Stimulated activated CD4-positive, alpha-beta T cell treated with anti-CD3 and anti-CD28 coated beads, Interleukin-2, amount 100 ng/mL, for 24 hours (primary cell): ENCODE results near the gene PRKACB.
"Not testable (repeated sequence)": the region's sequence is repeated elsewhere in the genome, so short reads cannot be mapped to it uniquely, and the experiment has no call there.

Source experiments
- DNase-seq, 2 donors: peaks; one replicate each; pipeline ENCODE4 v3.0.0-alpha.2; 2020

The PRKACB gene

GRCh38 chr1:84224905-84225304 lies 80.8 kb downstream of the PRKACB start:
- no peak for DNase-seq

DNA sequence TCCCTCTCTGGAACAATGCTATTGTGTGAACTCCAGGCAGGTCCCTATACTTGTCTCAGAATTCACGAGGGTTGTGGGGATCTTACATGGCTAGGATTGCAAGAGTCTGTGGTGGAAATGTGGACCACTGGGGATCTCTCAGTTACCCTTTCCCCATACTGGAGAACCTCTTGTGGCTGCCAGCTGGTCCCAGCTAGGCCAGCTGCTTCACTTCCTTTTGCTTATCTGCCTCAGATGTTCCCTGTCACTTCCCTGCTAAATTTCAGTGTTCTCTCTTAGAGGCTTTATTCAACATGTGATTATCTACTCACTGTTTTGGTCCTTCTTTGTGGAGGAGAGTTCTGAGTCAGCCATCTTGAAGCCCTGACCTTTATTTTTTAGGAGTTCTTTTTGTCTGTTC lies 81.6 kb downstream of the PRKACB start:
- no peak for DNase-seq

DNA sequence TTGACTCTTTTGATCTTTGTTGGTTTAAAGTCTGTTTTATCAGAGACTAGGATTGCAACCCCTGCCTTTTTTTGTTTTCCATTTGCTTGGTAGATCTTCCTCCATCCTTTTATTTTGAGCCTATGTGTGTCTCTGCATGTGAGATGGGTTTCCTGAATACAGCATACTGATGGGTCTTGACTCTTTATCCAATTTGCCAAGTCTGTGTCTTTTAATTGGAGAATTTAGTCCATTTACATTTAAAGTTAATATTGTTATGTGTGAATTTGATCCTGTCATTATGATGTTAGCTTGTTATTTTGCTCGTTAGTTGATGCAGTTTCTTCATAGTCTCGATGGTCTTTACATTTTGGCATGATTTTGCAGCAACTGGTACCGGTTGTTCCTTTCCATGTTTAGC lies 88.6 kb downstream of the PRKACB start:
- not testable (repeated sequence) for DNase-seq

- no peak for DNase-seq
Measured at GRCh38 chr1:84236256-84236655, 92.2 kb downstream of the PRKACB start.

DNA sequence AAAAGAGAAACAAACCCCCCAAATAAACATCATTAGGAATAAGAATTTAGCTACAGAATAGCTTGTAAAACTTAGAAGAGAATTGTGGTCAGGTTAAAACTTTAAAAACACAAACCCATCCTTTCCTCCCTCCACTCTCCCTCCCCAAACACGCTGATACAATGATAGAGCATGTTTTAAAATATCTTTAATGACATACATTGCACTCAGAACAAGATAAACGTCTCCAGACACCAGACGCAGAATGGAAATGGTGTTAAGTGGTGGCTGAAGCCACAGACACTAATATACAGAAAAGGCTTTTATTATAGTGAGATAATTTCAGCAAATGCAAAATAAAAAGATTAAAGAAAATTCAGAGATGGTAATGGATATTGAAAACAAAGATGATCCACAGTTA lies 98.6 kb downstream of the PRKACB start:
- DNase-seq, result no peak

DNA sequence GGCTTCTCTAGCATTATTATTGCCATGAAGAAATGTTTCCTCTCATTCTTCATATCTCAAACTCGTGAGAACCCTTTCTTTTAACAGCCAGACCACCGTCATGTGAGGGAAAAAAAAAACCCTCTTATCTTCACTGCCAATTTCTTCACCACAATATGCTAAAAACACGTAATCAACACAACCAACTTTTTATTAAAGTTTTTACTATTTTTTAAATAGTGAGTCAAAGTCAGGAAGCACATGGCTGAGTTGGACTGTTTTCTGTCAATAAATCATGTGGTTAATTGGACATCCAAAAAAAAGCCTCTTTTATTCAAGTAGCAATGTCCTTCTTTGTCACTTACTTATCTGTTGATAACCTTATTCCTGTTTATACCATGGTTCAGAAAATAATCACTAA lies 101.5 kb downstream of the PRKACB start:
- no peak for DNase-seq

- DNase-seq, result no peak
Measured at GRCh38 chr1:84246213-84246612, 102.1 kb downstream of the PRKACB start.

- no peak for DNase-seq
Measured at GRCh38 chr1:84247425-84248220, 103.6 kb downstream of the PRKACB start.

DNA sequence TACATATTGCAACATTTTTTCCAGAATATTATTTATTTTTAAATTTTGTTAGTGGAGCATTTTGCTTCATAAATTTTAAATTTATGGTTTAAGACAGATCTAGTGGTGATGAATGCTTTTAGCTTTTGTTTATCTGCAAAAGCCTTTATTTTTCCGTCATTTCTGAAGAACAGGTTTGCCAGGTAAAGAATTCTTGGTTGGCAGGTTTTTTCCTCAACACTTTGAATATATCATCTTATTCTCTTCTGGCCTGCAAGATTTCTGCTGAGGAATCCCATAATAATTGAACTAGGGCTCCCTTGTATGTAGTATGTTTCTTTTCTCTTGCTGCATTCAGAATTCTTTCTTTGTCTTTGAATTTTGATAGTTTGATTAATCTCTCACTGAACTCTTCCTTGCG lies 106.6 kb downstream of the PRKACB start:
- no peak for DNase-seq

- DNase-seq, result no peak
Measured at GRCh38 chr1:84253036-84253435, 109.0 kb downstream of the PRKACB start.

- no peak for DNase-seq
Measured at GRCh38 chr1:84253891-84254290, 109.8 kb downstream of the PRKACB start.

GRCh38 chr1:84254703-84255238 lies 110.7 kb downstream of the PRKACB start:
- DNase-seq, result no peak

GRCh38 chr1:84255582-84255981 lies 111.5 kb downstream of the PRKACB start:
- no peak for DNase-seq

DNA sequence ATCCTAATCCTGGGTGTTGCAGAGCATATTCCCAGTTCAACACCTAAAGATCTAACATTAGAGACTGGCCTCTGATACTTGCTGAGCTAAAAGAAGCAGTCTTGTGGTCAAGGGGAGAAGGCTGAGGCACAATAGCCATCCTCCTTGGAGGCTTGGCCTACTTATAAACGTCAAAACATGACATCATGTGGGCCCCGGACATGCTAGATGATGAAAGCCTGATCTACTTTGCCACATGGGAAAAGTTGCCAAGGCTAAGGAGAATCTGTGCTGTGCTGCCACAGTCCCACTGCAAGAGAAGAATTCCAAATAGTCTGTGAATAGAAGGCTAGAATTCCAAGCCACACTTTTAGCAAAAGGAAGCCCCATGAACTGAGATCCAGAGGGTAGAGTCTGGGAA lies 113.5 kb downstream of the PRKACB start:
- no peak for DNase-seq

- DNase-seq, result no peak
Measured at GRCh38 chr1:84259376-84259775, 115.3 kb downstream of the PRKACB start.

DNA sequence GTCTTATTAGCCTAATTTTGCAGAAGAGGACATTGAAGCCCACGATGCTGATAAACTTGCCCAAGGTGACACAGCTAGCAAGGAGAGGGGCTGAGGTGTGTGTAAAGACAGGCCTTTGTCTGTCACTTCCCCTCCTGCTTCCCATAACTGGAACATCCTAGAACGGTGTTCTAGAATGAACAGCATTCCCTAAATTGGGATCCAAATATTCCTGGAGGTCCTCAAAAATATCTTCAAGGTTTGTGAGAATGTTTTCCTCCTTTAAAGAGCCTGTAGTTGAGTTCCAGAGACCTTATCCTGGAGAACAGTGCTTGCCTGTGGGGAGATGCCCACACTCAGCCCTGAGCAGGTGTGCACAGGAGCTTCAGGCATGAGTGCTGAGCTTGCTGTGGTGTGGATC lies 115.9 kb downstream of the PRKACB start:
- no peak for DNase-seq

- no peak for DNase-seq
Measured at GRCh38 chr1:84260852-84261518, 116.9 kb downstream of the PRKACB start.

DNA sequence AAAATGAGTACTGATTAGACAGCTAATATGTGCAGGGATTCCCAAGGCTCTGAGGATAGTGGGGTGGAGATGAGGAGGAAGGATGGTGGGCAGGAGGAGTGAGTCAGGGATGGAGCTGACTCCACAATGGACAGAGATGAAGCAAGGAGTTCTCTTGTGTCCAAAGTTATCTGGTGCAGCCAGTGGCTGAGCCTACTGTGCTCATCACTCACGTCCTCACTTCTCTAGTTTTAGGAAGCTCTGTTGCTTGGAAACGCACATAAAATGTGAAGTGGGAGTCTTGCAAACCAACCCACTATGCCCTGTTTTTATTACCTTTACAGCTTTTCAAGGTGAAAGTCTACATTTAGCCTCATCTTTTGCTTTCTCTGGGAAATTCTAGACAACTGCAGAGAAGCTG lies 120.9 kb downstream of the PRKACB start:
- no peak for DNase-seq

GRCh38 chr1:84265867-84266266 lies 121.8 kb downstream of the PRKACB start:
- DNase-seq, result no peak

DNA sequence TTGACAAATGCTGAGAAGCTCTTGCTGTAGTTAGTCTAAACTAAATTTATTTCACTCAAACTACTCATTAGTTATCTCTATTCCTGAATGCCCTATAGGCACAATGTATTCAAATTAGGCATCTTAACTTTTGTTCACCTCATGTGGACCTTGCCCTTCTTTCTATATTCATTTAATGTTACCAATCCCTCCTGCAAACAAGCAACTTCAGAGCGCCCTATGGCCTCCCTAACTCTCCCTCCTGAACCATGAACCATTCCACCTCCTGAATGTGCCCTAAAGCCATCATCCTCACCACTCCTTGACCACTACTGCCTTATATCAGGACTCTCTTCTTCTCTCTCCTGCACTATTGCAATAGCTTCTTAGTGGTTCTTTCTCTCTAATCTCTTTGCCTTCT lies 122.7 kb downstream of the PRKACB start:
- DNase-seq, result no peak

DNA sequence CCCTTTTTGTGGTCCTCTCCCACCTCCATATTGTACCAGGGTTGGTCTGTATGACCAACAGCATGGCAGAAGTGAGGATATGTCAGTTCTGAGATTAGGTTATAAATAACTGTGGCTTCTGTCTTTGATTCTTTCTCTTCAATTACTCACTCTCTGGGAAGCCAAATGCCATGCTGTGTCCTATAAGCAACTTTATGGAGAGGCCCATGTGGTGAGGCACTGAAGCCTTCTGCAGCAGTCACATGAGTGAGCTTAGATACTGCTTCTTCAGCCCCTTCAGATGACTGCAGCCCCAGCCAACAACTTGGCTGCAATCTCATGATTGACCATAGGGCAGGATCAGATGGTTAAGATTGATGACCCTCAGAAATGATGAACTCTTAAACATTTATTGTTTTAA lies 123.4 kb downstream of the PRKACB start:
- no peak for DNase-seq

DNA sequence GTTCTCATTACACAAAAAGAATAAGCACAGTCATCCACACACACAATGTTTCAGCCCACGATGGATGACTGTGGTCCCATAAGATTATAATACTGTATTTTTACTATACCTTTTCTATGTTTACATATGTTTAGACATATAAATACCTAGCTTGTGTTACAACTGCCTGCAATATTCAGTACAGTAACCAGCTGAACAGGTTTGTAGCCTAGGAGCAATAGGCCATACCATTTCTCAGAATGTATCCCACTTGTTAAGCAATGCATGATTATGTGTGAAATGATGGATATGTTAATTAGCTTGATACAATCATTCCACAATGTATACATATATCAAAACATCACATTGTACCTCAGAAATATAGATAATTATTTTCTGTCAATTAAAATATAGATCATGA lies 124.3 kb downstream of the PRKACB start:
- no peak for DNase-seq

DNA sequence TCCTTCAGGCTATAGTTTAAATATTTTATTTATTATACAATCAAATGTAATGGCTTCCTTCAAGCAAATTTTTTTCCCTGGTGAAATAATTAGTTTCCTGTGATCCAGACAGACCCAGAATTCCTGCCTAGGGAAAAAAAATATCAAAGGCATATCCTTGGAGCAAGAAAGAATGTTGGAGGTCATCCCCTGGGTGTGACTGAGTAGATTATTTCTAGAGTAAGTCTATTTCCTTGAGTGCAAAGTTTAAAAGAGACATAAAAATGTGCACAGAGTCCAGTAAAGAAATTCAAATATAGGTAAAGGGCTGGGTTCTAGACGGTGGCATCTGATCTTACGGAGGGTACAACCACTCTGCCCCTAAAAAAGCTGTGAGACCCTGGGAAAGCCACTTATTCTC lies 125.2 kb downstream of the PRKACB start:
- no peak for DNase-seq

DNA sequence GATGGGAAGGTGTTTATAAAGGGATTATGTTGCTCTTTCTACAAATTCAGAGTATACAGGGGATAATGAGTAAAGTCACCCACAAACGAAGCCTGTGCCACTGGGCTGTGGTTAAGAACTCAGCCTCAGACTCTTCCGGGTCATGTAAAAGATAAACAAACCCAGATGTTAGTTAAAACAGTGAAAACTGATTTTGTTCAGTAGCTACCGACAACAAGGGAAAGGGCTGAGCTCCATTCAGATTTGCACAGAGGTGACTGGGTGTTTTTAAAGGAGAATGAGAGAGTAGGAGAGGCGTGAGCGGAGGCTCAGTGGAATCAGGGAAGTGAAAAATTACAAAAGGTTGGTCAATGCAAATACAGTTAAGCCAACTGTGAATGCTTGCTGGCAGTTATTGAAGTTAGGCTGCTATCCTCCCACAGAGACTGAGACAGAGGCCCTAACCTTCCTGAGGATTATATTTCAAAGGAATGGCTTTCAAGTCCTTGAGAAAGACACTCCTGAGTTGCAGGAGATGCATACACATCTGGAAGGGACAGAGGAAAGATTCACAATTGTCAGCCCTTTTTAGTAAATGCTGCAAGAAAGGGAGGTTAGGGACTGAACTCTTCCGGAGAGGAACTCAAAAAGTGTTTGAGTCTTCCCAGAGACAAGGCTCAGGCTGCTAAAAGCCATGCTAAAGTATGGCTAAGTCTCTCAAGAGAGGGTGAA lies 127.5 kb downstream of the PRKACB start:
- DNase-seq, result no peak
